PC-9 (cell line): ENCODE results near the gene DDOST. TPM values are rescaled to one million over a fixed set of nuclear protein-coding genes. Genes with fewer than 3 reads are reported as not detected.

Source experiments
- BruUV-seq: library from RNA; stranded (reverse); fragments of 400-500 nt; replicated peaks from 2 replicates; lab custom pipeline; 2021; lab: Mats Ljungman, UMichigan
- CTCF ChIA-PET: fragments of 300-600 bp; sonication (Branson Sonifier 250); formaldehyde crosslinking; loops from one replicate; lab custom pipeline; 2022; ENCODE audit warnings: antibody characterized with exemption; lab: Charles Lee
- POLR2A ChIA-PET: fragments of 300-600 bp; sonication (Branson Sonifier 250); formaldehyde crosslinking; loops from one replicate; lab custom pipeline; 2022; ENCODE audit warnings: antibody characterized with exemption; ENCODE audit not compliant: unreplicated experiment; lab: Charles Lee
- DNase-seq, 2 experiments: peaks; one replicate each; pipeline versions ENCODE4 v3.0.0 to v3.0.0-alpha.2; 2015 to 2022; ENCODE audit warnings: mixed read lengths in 1 of 2
- H2AFZ ChIP-seq: fragments of 200-600 bp; sonication (generic); 2 replicates; pipeline ENCODE4 v1.8.1; 2017; ENCODE audit warnings: antibody characterized with exemption
- H3F3A ChIP-seq: fragments of 200-600 bp; sonication (generic); 2 replicates; pipeline ENCODE4 v1.8.1; 2017; ENCODE audit warnings: antibody characterized with exemption, mild to moderate bottlenecking, low read depth; ENCODE audit not compliant: insufficient read depth
- H3K27ac ChIP-seq: fragments of 200-600 bp; sonication (generic); 2 replicates; pipeline ENCODE4 v1.6.1; 2016; ENCODE audit warnings: mixed run types
- H3K27me3 ChIP-seq: fragments of 200-600 bp; sonication (generic); 2 replicates; pipeline ENCODE4 v1.6.1; 2016; ENCODE audit warnings: low read depth, mixed run types; ENCODE audit not compliant: insufficient read depth
- H3K36me3 ChIP-seq: fragments of 200-600 bp; sonication (generic); 2 replicates; pipeline ENCODE4 v1.6.1; 2016; ENCODE audit warnings: low read depth, mixed run types
- H3K4me1 ChIP-seq: fragments of 200-600 bp; sonication (generic); replicated peaks from 2 replicates; pipeline ENCODE4 v1.6.1; 2016; ENCODE audit warnings: mixed run types; ENCODE audit not compliant: insufficient read depth
- H3K4me2 ChIP-seq: fragments of 200-600 bp; sonication (generic); 2 replicates; pipeline ENCODE4 v1.6.1; 2017; ENCODE audit warnings: mixed run types
- H3K4me3 ChIP-seq: fragments of 200-600 bp; sonication (generic); 2 replicates; pipeline ENCODE4 v1.6.1; 2016; ENCODE audit warnings: mixed run types
- H3K79me2 ChIP-seq: fragments of 200-600 bp; sonication (generic); 2 replicates; pipeline ENCODE4 v1.6.1; 2017; ENCODE audit warnings: low read depth, mixed run types
- H3K9me2 ChIP-seq: fragments of 200-600 bp; sonication (generic); 2 replicates; pipeline ENCODE4 v1.8.1; 2017; ENCODE audit warnings: mild to moderate bottlenecking; ENCODE audit not compliant: insufficient read depth
- H3K9me3 ChIP-seq: fragments of 200-600 bp; sonication (generic); 2 replicates; pipeline ENCODE4 v1.8.1; 2016; ENCODE audit warnings: low read depth; ENCODE audit not compliant: insufficient read depth
- H4K20me1 ChIP-seq: fragments of 200-600 bp; sonication (generic); 2 replicates; pipeline ENCODE4 v1.8.1; 2017; ENCODE audit not compliant: insufficient read depth
- EZH2 ChIP-seq: fragments of 200-600 bp; sonication (generic); IDR thresholded peaks from 2 replicates; pipeline ENCODE4 v1.8.0; 2017; ENCODE audit warnings: antibody characterized with exemption, low read depth
- intact Hi-C: fragments of 100-400 bp; cut with micrococcal nuclease; formaldehyde crosslinking; loops from one replicate; pipeline ENCODE4 v1.10.0; 2022; ENCODE audit not compliant: unreplicated experiment
- total RNA-seq: library from RNA; stranded (reverse); gene quantifications from 2 replicates; pipeline ENCODE4 v1.2.3, GENCODE V29; 2021
- TF ChIP-seq, protein P1 (sequence below): fragments of 200-600 bp; sonication (generic); conservative IDR thresholded peaks from 2 replicates; pipeline ENCODE4 v1.6.1; 2017; ENCODE audit warnings: mixed run types, antibody characterized with exemption, mild to moderate bottlenecking, moderate library complexity

Gene DDOST
- total RNA-seq, 1 experiment from 2014 or later = 251 TPM

DNA sequence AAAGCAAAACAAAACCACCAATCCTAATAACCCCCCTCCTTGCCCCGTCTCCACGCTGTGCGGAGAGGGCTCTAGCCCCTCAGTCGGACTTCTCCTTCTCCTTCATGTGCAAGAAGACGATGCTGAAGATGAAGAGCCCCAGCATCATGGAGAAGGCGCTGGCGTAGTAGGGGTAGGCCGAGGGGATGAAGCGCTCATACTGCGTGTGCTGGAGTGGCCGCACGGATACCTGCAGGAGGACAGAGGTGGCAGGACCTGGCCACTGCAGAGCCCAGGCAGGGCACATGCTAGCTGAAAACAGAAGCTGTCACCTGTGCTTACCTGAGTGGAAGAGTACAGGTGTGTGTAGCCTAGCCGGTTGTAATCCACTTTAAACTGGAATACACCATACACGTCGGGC lies 8.9 kb downstream of the DDOST start:
- no peak overlapping the region for H3K4me2 ChIP-seq
- H3K27me3 ChIP-seq = no peaks in the 10 kb centered on the region
- H4K20me1 ChIP-seq = peaks cover 4% of the 10 kb centered on the region; the same call in 1 of the 2 replicates
- no peak for DNase-seq
- no peak overlapping the region for H3K4me3 ChIP-seq
- no peaks in the 10 kb centered on the region for H3K9me2 ChIP-seq
- H3K27ac ChIP-seq = no peak overlapping the region
- BruUV-seq = no TSS peak
- no peaks in the 10 kb centered on the region for H3K4me1 ChIP-seq
- no peaks in the 10 kb centered on the region for H3K9me3 ChIP-seq
- no peaks in the 10 kb centered on the region for H3K36me3 ChIP-seq
- no peak overlapping the region for H2AFZ ChIP-seq
- POLR2A ChIA-PET = no interaction called here
- no peak for TF ChIP-seq EZH2
- TF ChIP-seq, protein P1, sequence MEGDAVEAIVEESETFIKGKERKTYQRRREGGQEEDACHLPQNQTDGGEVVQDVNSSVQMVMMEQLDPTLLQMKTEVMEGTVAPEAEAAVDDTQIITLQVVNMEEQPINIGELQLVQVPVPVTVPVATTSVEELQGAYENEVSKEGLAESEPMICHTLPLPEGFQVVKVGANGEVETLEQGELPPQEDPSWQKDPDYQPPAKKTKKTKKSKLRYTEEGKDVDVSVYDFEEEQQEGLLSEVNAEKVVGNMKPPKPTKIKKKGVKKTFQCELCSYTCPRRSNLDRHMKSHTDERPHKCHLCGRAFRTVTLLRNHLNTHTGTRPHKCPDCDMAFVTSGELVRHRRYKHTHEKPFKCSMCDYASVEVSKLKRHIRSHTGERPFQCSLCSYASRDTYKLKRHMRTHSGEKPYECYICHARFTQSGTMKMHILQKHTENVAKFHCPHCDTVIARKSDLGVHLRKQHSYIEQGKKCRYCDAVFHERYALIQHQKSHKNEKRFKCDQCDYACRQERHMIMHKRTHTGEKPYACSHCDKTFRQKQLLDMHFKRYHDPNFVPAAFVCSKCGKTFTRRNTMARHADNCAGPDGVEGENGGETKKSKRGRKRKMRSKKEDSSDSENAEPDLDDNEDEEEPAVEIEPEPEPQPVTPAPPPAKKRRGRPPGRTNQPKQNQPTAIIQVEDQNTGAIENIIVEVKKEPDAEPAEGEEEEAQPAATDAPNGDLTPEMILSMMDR = no peak
- peaks cover 21% of the 10 kb centered on the region; the same call in 1 of the 2 replicates for H3F3A ChIP-seq
- intact Hi-C loops = no loop called here
- peaks cover 12% of the 10 kb centered on the region for H3K79me2 ChIP-seq
- CTCF ChIA-PET = no interaction called here

DNA sequence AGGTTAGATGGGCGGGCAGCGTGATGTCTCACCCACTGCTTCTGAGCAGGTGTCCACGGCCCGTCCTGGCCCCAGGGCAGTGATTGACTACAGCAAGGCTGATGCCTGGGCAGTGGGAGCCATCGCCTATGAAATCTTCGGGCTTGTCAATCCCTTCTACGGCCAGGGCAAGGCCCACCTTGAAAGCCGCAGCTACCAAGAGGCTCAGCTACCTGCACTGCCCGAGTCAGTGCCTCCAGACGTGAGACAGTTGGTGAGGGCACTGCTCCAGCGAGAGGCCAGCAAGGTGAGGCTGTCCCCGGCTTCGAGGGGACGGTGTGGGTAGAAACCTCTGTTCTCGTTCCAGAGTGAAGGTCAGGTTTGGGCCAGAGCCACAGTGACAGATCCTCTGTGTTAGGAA lies 12.2 kb downstream of the DDOST start:
- Histone ChIP-seq H3K27ac (no peak overlapping the region), H3K4me1 (no peaks in the 10 kb centered on the region), H3K9me2 (no peaks in the 10 kb centered on the region), H3K79me2 (no peaks in the 10 kb centered on the region), H3K4me2 (no peak overlapping the region), H3F3A (peaks cover 21% of the 10 kb centered on the region; the same call in 1 of the 2 replicates), H4K20me1 (no peaks in the 10 kb centered on the region), H2AFZ (no peak overlapping the region), H3K9me3 (no peaks in the 10 kb centered on the region), H3K27me3 (no peaks in the 10 kb centered on the region), H3K4me3 (no peak overlapping the region), H3K36me3 (no peaks in the 10 kb centered on the region)
- intact Hi-C loops = no loop called here
- TF ChIP-seq, protein P1 = no peak
- DNase-seq = no peak
- BruUV-seq = no TSS peak
- CTCF ChIA-PET = no interaction called here
- POLR2A ChIA-PET = no interaction called here

DNA sequence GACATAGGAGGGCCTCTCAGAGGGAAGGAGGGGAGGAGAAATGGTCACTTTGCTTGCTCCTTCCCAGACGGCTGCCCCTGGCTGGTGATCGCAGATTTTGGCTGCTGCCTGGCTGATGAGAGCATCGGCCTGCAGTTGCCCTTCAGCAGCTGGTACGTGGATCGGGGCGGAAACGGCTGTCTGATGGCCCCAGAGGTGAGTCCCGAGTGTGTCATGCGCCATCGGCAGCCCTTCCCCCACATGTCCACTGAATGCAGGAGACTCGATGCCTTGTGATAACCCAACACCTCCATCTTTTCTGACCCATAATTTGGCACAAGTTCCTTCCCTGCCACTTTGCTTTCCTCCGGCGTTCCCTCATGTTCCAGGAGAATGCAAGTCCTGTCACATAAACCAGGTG lies 12.7 kb downstream of the DDOST start:
- CTCF ChIA-PET = no interaction called here
- POLR2A ChIA-PET = no interaction called here
- no peak overlapping the region for H3K27ac ChIP-seq
- TF ChIP-seq, protein P1 = no peak
- no peak for TF ChIP-seq EZH2
- no TSS peak for BruUV-seq
- intact Hi-C loops = no loop called here
- no peaks in the 10 kb centered on the region for H4K20me1 ChIP-seq
- no peak overlapping the region for H3K4me3 ChIP-seq
- H3K4me1 ChIP-seq = no peaks in the 10 kb centered on the region
- H3K36me3 ChIP-seq = no peaks in the 10 kb centered on the region
- no peak for DNase-seq
- no peak overlapping the region for H2AFZ ChIP-seq
- no peaks in the 10 kb centered on the region for H3K27me3 ChIP-seq
- H3K79me2 ChIP-seq = no peaks in the 10 kb centered on the region
- H3F3A ChIP-seq = peaks cover 17% of the 10 kb centered on the region; the same call in 1 of the 2 replicates
- H3K4me2 ChIP-seq = no peak overlapping the region
- no peaks in the 10 kb centered on the region for H3K9me3 ChIP-seq
- H3K9me2 ChIP-seq = no peaks in the 10 kb centered on the region
